Measurements from ENCODE around the gene SCN5A.

SCN5A gene

GRCh38 chr3:38515367-38515766 is 134.1 kb downstream of the SCN5A start:
- DNase-seq (ENCODE audit: low read depth), result no peak
- TF ChIP-seq CTCF (conservative IDR thresholded peaks at IDR 0.05; ENCODE audit: control insufficient read depth, insufficient read depth, low read depth, low read length), result no peak
- H3K4me3 ChIP-seq (ENCODE audit: control insufficient read depth, low read depth, low read length), result no peak overlapping the region

DNA sequence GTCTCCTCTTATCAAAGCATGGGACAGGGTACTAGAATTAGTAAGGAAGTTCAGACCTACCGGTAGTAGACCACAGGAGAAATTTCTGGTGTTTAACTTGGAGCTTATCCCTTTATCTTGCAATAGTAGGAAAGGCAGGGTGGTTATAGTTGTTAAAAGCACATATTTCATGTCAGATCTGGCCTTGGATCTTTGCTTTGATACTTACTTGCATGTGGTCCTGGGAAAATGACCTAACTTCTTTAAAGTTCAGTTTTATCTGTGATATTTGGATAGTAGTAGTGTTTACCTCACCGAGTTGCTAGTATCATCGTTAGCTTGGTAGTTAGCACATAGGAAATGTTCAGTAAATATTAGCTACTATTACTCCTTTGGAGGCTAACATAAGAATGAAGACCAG is 137.9 kb downstream of the SCN5A start:
- no peak for DNase-seq (ENCODE audit: low read depth)
- TF ChIP-seq CTCF (conservative IDR thresholded peaks at IDR 0.05; ENCODE audit: control insufficient read depth, insufficient read depth, low read depth, low read length), result no peak

DNA sequence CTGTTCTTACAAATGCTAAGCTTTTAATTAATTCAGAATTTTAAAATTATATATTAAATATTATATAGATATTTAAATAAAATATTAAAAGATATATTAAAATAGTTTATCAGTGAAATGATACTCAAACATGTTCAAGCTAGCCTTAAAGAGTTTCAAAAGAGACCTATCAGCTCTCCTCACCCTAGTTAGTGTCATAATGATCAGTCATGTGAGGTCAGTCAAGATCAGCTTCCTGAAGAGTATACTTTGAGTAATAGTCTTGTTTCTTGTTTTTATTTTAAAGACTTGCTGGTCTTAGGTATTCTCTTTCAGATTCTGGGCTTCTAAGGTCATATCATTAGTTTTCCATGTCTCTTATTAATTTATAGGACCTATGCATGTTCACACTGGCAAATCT is 138.9 kb downstream of the SCN5A start:
- H3K4me3 ChIP-seq (ENCODE audit: control insufficient read depth, low read depth, low read length), result no peak overlapping the region
- TF ChIP-seq CTCF (conservative IDR thresholded peaks at IDR 0.05; ENCODE audit: control insufficient read depth, insufficient read depth, low read depth, low read length), result no peak
- DNase-seq (ENCODE audit: low read depth), result no peak

More for the DNA sequence above, 137.9 kb downstream of the SCN5A start:
- H3K4me3 ChIP-seq (ENCODE audit: control insufficient read depth, low read depth, low read length), result no peak overlapping the region

DNA sequence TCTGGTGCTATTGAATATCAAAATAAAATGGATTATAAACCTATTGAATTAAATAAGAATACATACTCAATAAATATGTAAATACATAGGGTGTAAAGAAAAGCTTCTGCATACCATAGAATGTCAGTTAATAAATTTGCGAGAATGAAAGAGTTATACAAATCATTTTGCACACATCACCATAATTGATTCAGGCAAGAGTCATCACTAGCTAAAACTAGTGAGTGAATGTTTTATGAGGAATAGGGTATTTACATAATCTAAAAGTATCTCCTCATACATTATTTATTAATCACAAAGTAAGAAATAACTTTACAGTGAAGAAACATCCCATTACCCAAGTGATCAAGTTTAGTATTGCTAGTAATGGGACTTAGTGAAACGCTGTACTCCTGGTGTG is 139.8 kb downstream of the SCN5A start:
- no peak for DNase-seq (ENCODE audit: low read depth)
- no peak for TF ChIP-seq CTCF (conservative IDR thresholded peaks at IDR 0.05; ENCODE audit: control insufficient read depth, insufficient read depth, low read depth, low read length)
- no peak overlapping the region for H3K4me3 ChIP-seq (ENCODE audit: control insufficient read depth, low read depth, low read length)

GRCh38 chr3:38507120-38507519 is 142.4 kb downstream of the SCN5A start:
- no peak overlapping the region for H3K4me3 ChIP-seq (ENCODE audit: control insufficient read depth, low read depth, low read length)
- no peak for DNase-seq (ENCODE audit: low read depth)
- no peak for TF ChIP-seq CTCF (conservative IDR thresholded peaks at IDR 0.05; ENCODE audit: control insufficient read depth, insufficient read depth, low read depth, low read length)

- no peak for DNase-seq (ENCODE audit: low read depth)
- no peak for TF ChIP-seq CTCF (conservative IDR thresholded peaks at IDR 0.05; ENCODE audit: control insufficient read depth, insufficient read depth, low read depth, low read length)
- no peak overlapping the region for H3K4me3 ChIP-seq (ENCODE audit: control insufficient read depth, low read depth, low read length)
Observed at GRCh38 chr3:38500688-38501417, 148.6 kb downstream of the SCN5A start.
